ENCODE data around the gene FMO5. TPM values are rescaled to one million over a fixed set of nuclear protein-coding genes. Genes with fewer than 3 reads are reported as not detected.
"Not testable (repeated sequence)": the region's sequence is repeated elsewhere in the genome, so short reads cannot be mapped to it uniquely, and the experiment has no call there.

Gene FMO5
- total and polyA plus RNA-seq, 4 donors: 36.0 to 152 (median 99.1) TPM

DNA sequence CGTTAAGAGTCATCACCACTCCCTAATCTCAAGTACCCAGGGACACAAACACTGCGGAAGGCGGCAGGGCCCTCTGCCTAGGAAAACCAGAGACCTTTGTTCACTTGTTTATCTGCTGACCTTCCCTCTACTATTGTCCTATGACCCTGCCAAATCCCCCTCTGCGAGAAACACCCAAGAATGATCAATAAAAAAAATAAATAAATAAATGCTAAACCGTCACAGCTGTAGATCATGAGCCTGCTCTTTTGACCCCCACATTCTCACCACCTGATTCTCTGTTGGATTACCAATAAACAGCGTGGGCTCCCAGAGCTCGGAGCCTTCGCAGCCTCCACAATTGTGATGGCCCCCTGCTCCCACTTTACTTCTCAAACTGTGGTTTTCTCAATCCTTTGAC lies 8.8 kb upstream of the FMO5 start:
- H3K4me3 ChIP-seq (ENCODE audit: low read depth in 1 of 3, low read length in 3 of 3); H3K36me3 ChIP-seq (ENCODE audit: control insufficient read depth in 4 of 4, insufficient read depth in 3 of 4, low read depth in 1 of 4, low read length in 3 of 4); H3K27me3 ChIP-seq (ENCODE audit: control insufficient read depth in 4 of 4, insufficient read depth in 4 of 4, low read length in 3 of 4); DNase-seq (ENCODE audit: low spot score); H3K9me3 ChIP-seq (ENCODE audit: control insufficient read depth in 4 of 4, low read length in 3 of 4): not testable (repeated sequence)
- TF ChIP-seq SP1 (IDR thresholded peaks at IDR 0.05) (peak; percentile 32), YY1 (IDR thresholded peaks at IDR 0.05) (peak; percentile 27), NR2F2 (IDR thresholded peaks at IDR 0.05) (peak; percentile 29), RXRA (IDR thresholded peaks at IDR 0.05) (peak; percentile 29 to 59), HNF4A (conservative IDR thresholded peaks at IDR 0.05) (peak; percentile 33 to 60)
- Histone ChIP-seq H3K4me1 (ENCODE audit: control insufficient read depth in 4 of 4, insufficient read depth in 4 of 4, low read length in 3 of 4) (peaks cover 12 to 45% (median 32%) of the 10 kb centered on the region in 4 donors), H3K9ac (ENCODE audit: low read depth in 1 of 2, low read length in 2 of 2) (peak overlapping the region in 1 of 2 donors; percentile 2), H3K27ac (ENCODE audit: low read depth in 1 of 2, low read length in 2 of 2) (peak overlapping the region; percentile 63 to 89)
- 32% methylated on average over 8 of the region's 8 CpGs for WGBS

DNA sequence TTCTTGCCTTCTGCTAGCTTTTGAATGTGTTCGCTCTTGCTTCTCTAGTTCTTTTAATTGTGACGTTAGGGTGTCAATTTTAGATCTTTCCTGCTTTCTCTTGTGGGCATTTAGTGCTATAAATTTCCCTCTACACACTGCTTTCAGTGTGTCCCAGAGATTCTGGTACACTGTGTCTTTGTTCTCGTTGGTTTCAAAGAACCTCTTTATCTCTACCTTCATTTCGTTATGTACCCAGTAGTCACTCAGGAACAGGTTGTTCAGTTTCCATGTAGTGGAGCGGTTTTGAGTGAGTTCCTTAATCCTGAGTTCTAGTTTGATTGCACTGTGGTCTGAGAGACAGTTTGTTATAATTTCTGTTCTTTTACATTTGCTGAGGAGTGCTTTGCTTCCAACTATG lies 5.9 kb upstream of the FMO5 start:
- H3K27me3 ChIP-seq (ENCODE audit: control insufficient read depth in 4 of 4, insufficient read depth in 4 of 4, low read length in 3 of 4); H3K9me3 ChIP-seq (ENCODE audit: control insufficient read depth in 4 of 4, low read length in 3 of 4); H3K4me3 ChIP-seq (ENCODE audit: low read depth in 1 of 3, low read length in 3 of 3); H3K9ac ChIP-seq (ENCODE audit: low read depth in 1 of 2, low read length in 2 of 2); DNase-seq (ENCODE audit: low spot score); H3K27ac ChIP-seq (ENCODE audit: low read depth in 1 of 2, low read length in 2 of 2); H3K36me3 ChIP-seq (ENCODE audit: control insufficient read depth in 4 of 4, insufficient read depth in 3 of 4, low read depth in 1 of 4, low read length in 3 of 4): not testable (repeated sequence)
- peaks cover 1 to 22% (median 9%) of the 10 kb centered on the region in 4 donors for H3K4me1 ChIP-seq (ENCODE audit: control insufficient read depth in 4 of 4, insufficient read depth in 4 of 4, low read length in 3 of 4)
- 70% methylated on average over 5 of the region's 5 CpGs for WGBS

DNA sequence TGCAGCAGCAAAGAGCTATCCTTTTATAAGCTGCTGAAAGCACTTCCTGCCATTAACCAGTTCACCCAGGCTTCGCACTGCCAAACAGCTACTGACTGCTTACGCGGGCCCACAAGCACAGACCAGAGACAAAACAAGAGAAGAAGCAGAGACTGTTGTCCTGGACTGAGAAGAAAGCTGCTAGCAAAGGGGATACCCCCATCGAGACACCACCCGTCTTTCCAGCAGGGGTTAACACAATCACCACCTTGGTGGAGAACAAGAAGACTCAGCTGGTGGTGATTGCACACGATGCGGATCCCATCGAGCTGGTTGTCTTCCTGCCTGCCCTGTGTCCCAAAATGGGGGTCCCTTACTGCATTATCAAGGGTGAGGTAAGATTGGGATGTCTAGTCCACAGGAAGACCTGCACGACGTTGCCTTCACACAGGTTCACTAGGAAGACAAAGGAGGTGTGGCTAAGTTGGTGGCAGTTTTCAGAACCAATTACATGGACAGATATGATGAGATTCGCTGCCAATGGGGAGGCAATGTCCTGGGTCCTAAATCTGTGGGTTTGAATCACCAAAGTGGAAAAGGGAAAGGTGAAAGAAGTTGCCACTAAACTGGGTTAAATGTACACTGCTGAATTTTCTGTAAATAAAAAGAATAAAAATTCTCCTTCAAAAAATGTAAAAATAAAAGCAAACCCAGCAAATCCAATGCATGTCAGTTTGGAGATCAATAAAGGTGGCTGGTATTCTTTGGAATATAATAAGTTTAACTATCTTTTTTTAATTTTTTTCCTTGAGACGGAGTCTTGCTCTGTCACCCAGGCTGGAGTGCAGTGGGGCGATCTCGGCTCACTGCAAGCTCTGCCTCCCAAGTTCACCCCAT lies 1.2 kb downstream of the FMO5 start:
- H3K27me3 ChIP-seq (ENCODE audit: control insufficient read depth in 4 of 4, insufficient read depth in 4 of 4, low read length in 3 of 4): no peaks in the 10 kb centered on the region
- H3K4me1 ChIP-seq (ENCODE audit: control insufficient read depth in 4 of 4, insufficient read depth in 4 of 4, low read length in 3 of 4): peaks cover 3 to 52% (median 31%) of the 10 kb centered on the region in 4 donors
- H3K9ac ChIP-seq (ENCODE audit: low read depth in 1 of 2, low read length in 2 of 2): peak overlapping the region; percentile 30 to 88
- 28% methylated on average over 14 of the region's 14 CpGs for WGBS
- no peak for TF ChIP-seq EGR1 (IDR thresholded peaks at IDR 0.05; ENCODE audit: low read depth in 2 of 2)
- TF ChIP-seq RXRA (IDR thresholded peaks at IDR 0.05): no peak
- no peak for TF ChIP-seq FOXA1 (IDR thresholded peaks at IDR 0.05)
- TF ChIP-seq SP1 (IDR thresholded peaks at IDR 0.05): no peak
- TF ChIP-seq, protein P1, sequence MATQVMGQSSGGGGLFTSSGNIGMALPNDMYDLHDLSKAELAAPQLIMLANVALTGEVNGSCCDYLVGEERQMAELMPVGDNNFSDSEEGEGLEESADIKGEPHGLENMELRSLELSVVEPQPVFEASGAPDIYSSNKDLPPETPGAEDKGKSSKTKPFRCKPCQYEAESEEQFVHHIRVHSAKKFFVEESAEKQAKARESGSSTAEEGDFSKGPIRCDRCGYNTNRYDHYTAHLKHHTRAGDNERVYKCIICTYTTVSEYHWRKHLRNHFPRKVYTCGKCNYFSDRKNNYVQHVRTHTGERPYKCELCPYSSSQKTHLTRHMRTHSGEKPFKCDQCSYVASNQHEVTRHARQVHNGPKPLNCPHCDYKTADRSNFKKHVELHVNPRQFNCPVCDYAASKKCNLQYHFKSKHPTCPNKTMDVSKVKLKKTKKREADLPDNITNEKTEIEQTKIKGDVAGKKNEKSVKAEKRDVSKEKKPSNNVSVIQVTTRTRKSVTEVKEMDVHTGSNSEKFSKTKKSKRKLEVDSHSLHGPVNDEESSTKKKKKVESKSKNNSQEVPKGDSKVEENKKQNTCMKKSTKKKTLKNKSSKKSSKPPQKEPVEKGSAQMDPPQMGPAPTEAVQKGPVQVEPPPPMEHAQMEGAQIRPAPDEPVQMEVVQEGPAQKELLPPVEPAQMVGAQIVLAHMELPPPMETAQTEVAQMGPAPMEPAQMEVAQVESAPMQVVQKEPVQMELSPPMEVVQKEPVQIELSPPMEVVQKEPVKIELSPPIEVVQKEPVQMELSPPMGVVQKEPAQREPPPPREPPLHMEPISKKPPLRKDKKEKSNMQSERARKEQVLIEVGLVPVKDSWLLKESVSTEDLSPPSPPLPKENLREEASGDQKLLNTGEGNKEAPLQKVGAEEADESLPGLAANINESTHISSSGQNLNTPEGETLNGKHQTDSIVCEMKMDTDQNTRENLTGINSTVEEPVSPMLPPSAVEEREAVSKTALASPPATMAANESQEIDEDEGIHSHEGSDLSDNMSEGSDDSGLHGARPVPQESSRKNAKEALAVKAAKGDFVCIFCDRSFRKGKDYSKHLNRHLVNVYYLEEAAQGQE (IDR thresholded peaks at IDR 0.05): peak; percentile 97
- TF ChIP-seq YY1 (IDR thresholded peaks at IDR 0.05): peak; percentile 56
- peaks cover 0 to 12% (median 3%) of the 10 kb centered on the region in 4 donors for H3K36me3 ChIP-seq (ENCODE audit: control insufficient read depth in 4 of 4, insufficient read depth in 3 of 4, low read depth in 1 of 4, low read length in 3 of 4)
- H3K9me3 ChIP-seq (ENCODE audit: control insufficient read depth in 4 of 4, low read length in 3 of 4): no peaks in the 10 kb centered on the region
- H3K4me3 ChIP-seq (ENCODE audit: low read depth in 1 of 3, low read length in 3 of 3): peak overlapping the region; percentile 56 to 84 (median 78)
- no peak for DNase-seq (ENCODE audit: low spot score)
- H3K27ac ChIP-seq (ENCODE audit: low read depth in 1 of 2, low read length in 2 of 2): peak overlapping the region; percentile 11 to 89

DNA sequence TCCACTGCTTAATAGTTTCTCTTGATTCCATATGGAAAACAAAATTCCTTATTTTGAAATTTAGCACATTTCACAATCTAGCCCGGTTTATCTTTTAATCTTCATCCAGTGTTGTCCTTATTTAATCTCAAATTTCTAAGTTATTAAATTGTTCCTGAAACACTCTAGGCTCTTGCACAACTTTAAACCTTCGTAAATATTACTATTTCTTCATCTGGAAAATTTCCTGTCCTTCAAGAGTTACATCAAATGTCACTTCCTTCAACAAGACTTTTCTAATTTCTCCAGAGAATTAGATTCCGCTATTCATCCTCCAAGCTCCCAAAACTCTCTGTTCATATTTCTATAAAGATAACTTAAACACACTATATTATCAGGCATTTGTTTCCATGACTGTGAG lies 6.5 kb downstream of the FMO5 start:
- no peaks in the 10 kb centered on the region for H3K9me3 ChIP-seq (ENCODE audit: control insufficient read depth in 4 of 4, low read length in 3 of 4)
- H3K4me1 ChIP-seq (ENCODE audit: control insufficient read depth in 4 of 4, insufficient read depth in 4 of 4, low read length in 3 of 4): peaks cover 12 to 81% (median 58%) of the 10 kb centered on the region in 4 donors
- H3K4me3 ChIP-seq (ENCODE audit: low read depth in 1 of 3, low read length in 3 of 3): no peak overlapping the region
- H3K36me3 ChIP-seq (ENCODE audit: control insufficient read depth in 4 of 4, insufficient read depth in 3 of 4, low read depth in 1 of 4, low read length in 3 of 4): peaks cover 0 to 21% (median 8%) of the 10 kb centered on the region in 4 donors
- no peak for DNase-seq (ENCODE audit: low spot score)
- no peak overlapping the region for H3K9ac ChIP-seq (ENCODE audit: low read depth in 1 of 2, low read length in 2 of 2)
- no peak overlapping the region for H3K27ac ChIP-seq (ENCODE audit: low read depth in 1 of 2, low read length in 2 of 2)
- H3K27me3 ChIP-seq (ENCODE audit: control insufficient read depth in 4 of 4, insufficient read depth in 4 of 4, low read length in 3 of 4): no peaks in the 10 kb centered on the region
- 24% methylated on average over 3 of the region's 3 CpGs for WGBS
- no peak for TF ChIP-seq TAF1 (conservative IDR thresholded peaks at IDR 0.05)
- TF ChIP-seq JUND (IDR thresholded peaks at IDR 0.05): no peak
- TF ChIP-seq RXRA (IDR thresholded peaks at IDR 0.05): no peak
- TF ChIP-seq NR2F2 (IDR thresholded peaks at IDR 0.05): no peak
- TF ChIP-seq, protein P2, sequence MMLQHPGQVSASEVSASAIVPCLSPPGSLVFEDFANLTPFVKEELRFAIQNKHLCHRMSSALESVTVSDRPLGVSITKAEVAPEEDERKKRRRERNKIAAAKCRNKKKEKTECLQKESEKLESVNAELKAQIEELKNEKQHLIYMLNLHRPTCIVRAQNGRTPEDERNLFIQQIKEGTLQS (IDR thresholded peaks at IDR 0.05): no peak
- TF ChIP-seq, protein P1 (IDR thresholded peaks at IDR 0.05): no peak
- no peak for TF ChIP-seq GABPA (IDR thresholded peaks at IDR 0.05 in 1 of 2, conservative IDR thresholded peaks at IDR 0.05 in 1 of 2)
- no peak for TF ChIP-seq RAD21 (IDR thresholded peaks at IDR 0.05)

All from liver (tissue), 9 donors.